Liver (tissue), 9 donors: ENCODE measurements around the gene ZNF536. TPM values are rescaled to one million over a fixed set of nuclear protein-coding genes. Genes with fewer than 3 reads are reported as not detected.

Experiments
- DNase-seq: peaks from one replicate; pipeline ENCODE4 v3.0.0-alpha.2; 2017; ENCODE audit warnings: low spot score
- H3K27ac ChIP-seq, 2 donors: one replicate each; pipeline ENCODE4 v1.7.0; 2013; ENCODE audit warnings: inconsistent platforms in 2 of 2, low read length in 2 of 2, control low read depth in 1 of 2, low read depth in 1 of 2, mild to moderate bottlenecking in 1 of 2
- H3K27me3 ChIP-seq, 4 donors: one replicate each; pipeline versions ENCODE4 v1.6.1 to v1.7.0; 2013; ENCODE audit warnings: low read length in 3 of 4, inconsistent platforms in 1 of 4, mild to moderate bottlenecking in 1 of 4, moderate library complexity in 1 of 4; ENCODE audit not compliant: control insufficient read depth in 4 of 4, insufficient read depth in 4 of 4
- H3K36me3 ChIP-seq, 4 donors: one replicate each; pipeline versions ENCODE4 v1.6.1 to v1.7.0; 2013; ENCODE audit warnings: low read length in 3 of 4, mild to moderate bottlenecking in 3 of 4, low read depth in 1 of 4, moderate library complexity in 1 of 4; ENCODE audit not compliant: control insufficient read depth in 4 of 4, insufficient read depth in 3 of 4
- H3K4me1 ChIP-seq, 4 donors: one replicate each; pipeline versions ENCODE4 v1.6.1 to v1.7.0; 2013; ENCODE audit warnings: low read length in 3 of 4, mild to moderate bottlenecking in 3 of 4, moderate library complexity in 1 of 4; ENCODE audit not compliant: control insufficient read depth in 4 of 4, insufficient read depth in 4 of 4
- H3K4me3 ChIP-seq, 3 donors: one replicate each; pipeline versions ENCODE4 v1.6.1 to v1.7.0; 2013; ENCODE audit warnings: low read length in 3 of 3, control low read depth in 1 of 3, low read depth in 1 of 3, mild to moderate bottlenecking in 1 of 3
- H3K9ac ChIP-seq, 2 donors: one replicate each; pipeline ENCODE4 v1.7.0; 2013; ENCODE audit warnings: low read length in 2 of 2, mild to moderate bottlenecking in 2 of 2, moderate library complexity in 2 of 2, control low read depth in 1 of 2, low read depth in 1 of 2
- H3K9me3 ChIP-seq, 4 donors: one replicate each; pipeline versions ENCODE4 v1.6.1 to v1.7.0; 2013; ENCODE audit warnings: low read length in 3 of 4; ENCODE audit not compliant: control insufficient read depth in 4 of 4
- EGR1 ChIP-seq, 2 donors: IDR thresholded peaks; 2 replicates each; pipeline ENCODE4 v1.6.1; 2016 to 2018; ENCODE audit warnings: antibody characterized with exemption in 2 of 2, low read depth in 2 of 2
- FOXA1 ChIP-seq: IDR thresholded peaks from 2 replicates; pipeline ENCODE4 v1.6.1; 2016; ENCODE audit warnings: antibody characterized with exemption
- FOXA2 ChIP-seq: IDR thresholded peaks from 2 replicates; pipeline ENCODE4 v1.6.1; 2016; ENCODE audit warnings: antibody characterized with exemption
- GABPA ChIP-seq, 2 donors: IDR thresholded peaks in 1 of 2; conservative IDR thresholded peaks in 1 of 2; 2 replicates each; pipeline ENCODE4 v1.6.1; 2016; ENCODE audit warnings: antibody characterized with exemption in 2 of 2, mild to moderate bottlenecking in 1 of 2, moderate library complexity in 1 of 2
- HNF4A ChIP-seq, 2 donors: conservative IDR thresholded peaks; 2 replicates each; pipeline ENCODE4 v1.6.1; 2016; ENCODE audit warnings: antibody characterized with exemption in 2 of 2, mild to moderate bottlenecking in 2 of 2
- HNF4G ChIP-seq: IDR thresholded peaks from 2 replicates; pipeline ENCODE4 v1.6.1; 2016; ENCODE audit warnings: antibody characterized with exemption
- JUND ChIP-seq, 2 donors: IDR thresholded peaks; 2 replicates each; pipeline ENCODE4 v1.6.1; 2016; ENCODE audit warnings: antibody characterized with exemption in 2 of 2
- NR2F2 ChIP-seq: IDR thresholded peaks from 2 replicates; pipeline ENCODE4 v1.6.1; 2016; ENCODE audit warnings: antibody characterized with exemption
- RAD21 ChIP-seq, 2 donors: IDR thresholded peaks; 2 replicates each; pipeline ENCODE4 v1.6.1; 2016; ENCODE audit warnings: antibody characterized with exemption in 2 of 2, mild to moderate bottlenecking in 2 of 2
- RXRA ChIP-seq, 2 donors: IDR thresholded peaks; 2 replicates each; pipeline ENCODE4 v1.6.1; 2017 to 2018; ENCODE audit warnings: antibody characterized with exemption in 2 of 2, mild to moderate bottlenecking in 1 of 2
- SP1 ChIP-seq: IDR thresholded peaks from 2 replicates; pipeline ENCODE4 v1.6.1; 2018; ENCODE audit warnings: antibody characterized with exemption, mild to moderate bottlenecking
- TAF1 ChIP-seq: conservative IDR thresholded peaks from 2 replicates; pipeline ENCODE4 v1.6.1; 2016; ENCODE audit warnings: antibody characterized with exemption, mild to moderate bottlenecking
- YY1 ChIP-seq: IDR thresholded peaks from 2 replicates; pipeline ENCODE4 v1.6.1; 2016; ENCODE audit warnings: antibody characterized with exemption, mild to moderate bottlenecking
- WGBS: extraction: QIAGEN DNeasy Blood & Tissue Kit; methylation state at CpG from one replicate; pipeline ENCODE4 v1.1.7; 2013; 5-methylcytosine and 5-hydroxymethylcytosine counted together
- polyA plus RNA-seq, 2 donors: library from polyadenylated mRNA; stranded (reverse) in 1 of 2; unstranded in 1 of 2; fragments of 200-250 nt in 1 of 2; fragments of >200 nt in 1 of 2; fragmentation: Nextera tagmentation in 1 of 2; extraction: Ambion mirVana in 1 of 2; gene quantifications; one replicate each; pipeline versions ENCODE4 v1.2.1 to v1.2.3, GENCODE V29; 2013 to 2015
- total RNA-seq, 2 donors: library from RNA; depleted of rRNA; stranded (reverse); fragments of >200 nt; gene quantifications; one replicate each; pipeline ENCODE4 v1.2.3, GENCODE V29; 2014
- TF ChIP-seq, protein P1 (sequence below): IDR thresholded peaks from 2 replicates; pipeline ENCODE4 v1.6.1; 2016; ENCODE audit warnings: antibody characterized with exemption
- TF ChIP-seq, protein P2 (sequence below): fragments of 150-350 bp; IDR thresholded peaks from 2 replicates; pipeline ENCODE4 v1.5.1; 2017; ENCODE audit warnings: improper control_type of control experiment, low read depth, low read length; ENCODE audit not compliant: missing input control
- TF ChIP-seq, protein P3 (sequence below): IDR thresholded peaks from 2 replicates; pipeline ENCODE4 v1.6.1; 2016; ENCODE audit warnings: antibody characterized with exemption
- TF ChIP-seq, protein P4 (sequence below): IDR thresholded peaks from 2 replicates; pipeline ENCODE4 v1.6.1; 2016; ENCODE audit warnings: antibody characterized with exemption, mild to moderate bottlenecking
- TF ChIP-seq, protein P5 (sequence below): IDR thresholded peaks from 2 replicates; pipeline ENCODE4 v1.6.1; 2016; ENCODE audit warnings: antibody characterized with exemption
- donor health status: healthy.
- donor health status: healthy.
- donor health status: healthy.
- donor health status: healthy.
- donor health status: healthy.

The ZNF536 gene
- total and polyA plus RNA-seq, 4 donors, result 0.02 to 0.17 (median 0.08) TPM

DNA sequence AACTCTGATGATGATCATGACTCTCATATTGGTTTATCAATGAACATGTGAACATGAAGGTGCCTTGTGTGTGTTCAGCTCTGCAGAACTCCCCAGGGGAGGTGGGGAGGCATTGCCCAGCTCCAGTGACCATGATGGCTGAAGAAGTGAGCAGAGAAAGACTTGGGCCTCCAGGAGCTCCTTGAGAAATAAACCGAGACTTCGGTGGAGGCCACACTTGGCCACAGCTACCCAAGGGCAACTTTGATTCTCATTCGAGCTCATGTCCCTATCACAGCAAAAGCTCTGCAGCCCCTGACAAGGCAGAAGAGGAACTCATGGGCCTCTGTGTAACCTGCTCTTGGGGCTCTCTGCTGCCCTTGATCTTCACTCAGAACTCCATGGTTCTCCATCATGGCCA is 44.1 kb upstream of the ZNF536 start:
- Histone ChIP-seq H3K27me3 (no peaks in the 10 kb centered on the region), H3K36me3 (no peaks in the 10 kb centered on the region), H3K27ac (no peak overlapping the region), H3K9ac (no peak overlapping the region), H3K4me3 (no peak overlapping the region), H3K9me3 (no peaks in the 10 kb centered on the region), H3K4me1 (no peaks in the 10 kb centered on the region)
- no peak for DNase-seq
- TF ChIP-seq GABPA (IDR thresholded peaks at IDR 0.05 in 1 of 2, conservative IDR thresholded peaks at IDR 0.05 in 1 of 2), result no peak
- 87% methylated on average over 3 of the region's 3 CpGs for WGBS

DNA sequence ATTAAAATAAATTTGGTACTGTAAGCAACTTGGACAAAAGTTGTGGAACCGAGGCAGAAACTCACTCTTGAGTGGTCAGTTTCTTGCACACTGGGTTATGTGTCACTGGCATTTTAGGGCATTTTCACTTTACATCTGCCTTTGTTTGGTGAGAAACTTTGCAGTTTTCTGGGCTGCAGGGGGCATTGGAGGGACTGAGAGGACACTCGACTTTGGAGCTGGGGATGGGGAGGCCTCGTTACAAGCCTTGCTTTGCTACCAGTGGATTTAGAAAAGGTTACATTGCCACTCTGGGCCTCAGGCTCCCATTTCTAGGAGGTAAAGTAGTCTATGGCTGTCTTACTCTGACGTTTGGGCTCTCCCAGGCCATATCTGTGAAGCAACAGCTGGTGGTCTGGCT is 41.9 kb upstream of the ZNF536 start:
- no peak for TF ChIP-seq SP1
- no peak for TF ChIP-seq HNF4A (conservative IDR thresholded peaks at IDR 0.05)
- TF ChIP-seq YY1, result no peak
- TF ChIP-seq, protein P1, sequence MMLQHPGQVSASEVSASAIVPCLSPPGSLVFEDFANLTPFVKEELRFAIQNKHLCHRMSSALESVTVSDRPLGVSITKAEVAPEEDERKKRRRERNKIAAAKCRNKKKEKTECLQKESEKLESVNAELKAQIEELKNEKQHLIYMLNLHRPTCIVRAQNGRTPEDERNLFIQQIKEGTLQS, result no peak
- TF ChIP-seq RAD21 (IDR thresholded peaks at IDR 0.05), result no peak
- TF ChIP-seq HNF4G, result no peak
- no peak for TF ChIP-seq FOXA1
- TF ChIP-seq JUND (IDR thresholded peaks at IDR 0.05), result no peak
- TF ChIP-seq RXRA (IDR thresholded peaks at IDR 0.05), result no peak
- no peak overlapping the region for H3K4me3 ChIP-seq
- no peak for DNase-seq
- H3K9ac ChIP-seq, result no peak overlapping the region
- H3K9me3 ChIP-seq, result no peaks in the 10 kb centered on the region
- H3K4me1 ChIP-seq, result no peaks in the 10 kb centered on the region
- no peaks in the 10 kb centered on the region for H3K27me3 ChIP-seq
- no peaks in the 10 kb centered on the region for H3K36me3 ChIP-seq
- WGBS, result 67% methylated on average over 4 of the region's 4 CpGs
- no peak overlapping the region for H3K27ac ChIP-seq

DNA sequence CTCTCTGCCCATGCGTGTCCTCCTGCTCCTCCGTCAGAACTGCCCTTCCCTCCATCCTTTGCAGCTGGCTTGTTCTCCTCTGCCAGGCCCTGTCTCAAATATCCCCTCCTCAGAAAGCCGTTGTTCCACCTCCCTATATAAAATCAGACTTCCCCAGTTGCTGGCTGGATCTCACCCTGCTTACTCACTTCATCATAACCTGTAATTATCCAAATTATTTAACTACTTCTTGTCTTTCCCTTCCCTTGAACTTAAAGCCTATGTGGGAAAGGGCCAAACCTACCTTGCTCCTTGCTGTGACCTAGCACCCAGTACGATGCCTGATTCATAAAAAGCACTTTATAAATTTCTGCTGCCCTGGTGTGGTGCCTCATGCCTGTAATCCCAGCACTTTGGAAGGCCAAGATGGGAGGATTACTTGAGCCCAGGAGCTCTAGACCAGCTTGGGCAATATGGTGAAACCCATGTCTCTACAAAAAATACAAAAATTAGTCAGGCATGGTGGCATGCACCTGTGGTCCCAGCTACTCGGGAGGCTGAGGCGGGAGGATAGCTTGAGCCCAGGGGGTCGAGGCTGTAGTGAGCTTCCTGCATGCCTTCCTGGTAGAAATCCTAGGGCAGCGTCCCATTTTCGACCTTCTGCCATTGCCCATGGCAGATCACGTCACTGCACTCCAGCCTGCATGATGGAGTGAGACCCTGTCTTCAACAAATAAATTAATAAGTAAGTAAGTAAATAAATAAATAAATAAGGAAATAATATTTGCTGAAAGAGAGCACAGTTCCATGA is 39.5 kb upstream of the ZNF536 start:
- Histone ChIP-seq H3K27ac (no peak overlapping the region), H3K9me3 (no peaks in the 10 kb centered on the region), H3K9ac (no peak overlapping the region), H3K4me3 (no peak overlapping the region), H3K36me3 (no peaks in the 10 kb centered on the region), H3K4me1 (no peaks in the 10 kb centered on the region), H3K27me3 (no peaks in the 10 kb centered on the region)
- no peak for DNase-seq
- WGBS, result 83% methylated on average over 10 of the region's 10 CpGs
- TF ChIP-seq, protein P2, sequence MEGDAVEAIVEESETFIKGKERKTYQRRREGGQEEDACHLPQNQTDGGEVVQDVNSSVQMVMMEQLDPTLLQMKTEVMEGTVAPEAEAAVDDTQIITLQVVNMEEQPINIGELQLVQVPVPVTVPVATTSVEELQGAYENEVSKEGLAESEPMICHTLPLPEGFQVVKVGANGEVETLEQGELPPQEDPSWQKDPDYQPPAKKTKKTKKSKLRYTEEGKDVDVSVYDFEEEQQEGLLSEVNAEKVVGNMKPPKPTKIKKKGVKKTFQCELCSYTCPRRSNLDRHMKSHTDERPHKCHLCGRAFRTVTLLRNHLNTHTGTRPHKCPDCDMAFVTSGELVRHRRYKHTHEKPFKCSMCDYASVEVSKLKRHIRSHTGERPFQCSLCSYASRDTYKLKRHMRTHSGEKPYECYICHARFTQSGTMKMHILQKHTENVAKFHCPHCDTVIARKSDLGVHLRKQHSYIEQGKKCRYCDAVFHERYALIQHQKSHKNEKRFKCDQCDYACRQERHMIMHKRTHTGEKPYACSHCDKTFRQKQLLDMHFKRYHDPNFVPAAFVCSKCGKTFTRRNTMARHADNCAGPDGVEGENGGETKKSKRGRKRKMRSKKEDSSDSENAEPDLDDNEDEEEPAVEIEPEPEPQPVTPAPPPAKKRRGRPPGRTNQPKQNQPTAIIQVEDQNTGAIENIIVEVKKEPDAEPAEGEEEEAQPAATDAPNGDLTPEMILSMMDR, result no peak
- no peak for TF ChIP-seq FOXA2
- TF ChIP-seq, protein P3, sequence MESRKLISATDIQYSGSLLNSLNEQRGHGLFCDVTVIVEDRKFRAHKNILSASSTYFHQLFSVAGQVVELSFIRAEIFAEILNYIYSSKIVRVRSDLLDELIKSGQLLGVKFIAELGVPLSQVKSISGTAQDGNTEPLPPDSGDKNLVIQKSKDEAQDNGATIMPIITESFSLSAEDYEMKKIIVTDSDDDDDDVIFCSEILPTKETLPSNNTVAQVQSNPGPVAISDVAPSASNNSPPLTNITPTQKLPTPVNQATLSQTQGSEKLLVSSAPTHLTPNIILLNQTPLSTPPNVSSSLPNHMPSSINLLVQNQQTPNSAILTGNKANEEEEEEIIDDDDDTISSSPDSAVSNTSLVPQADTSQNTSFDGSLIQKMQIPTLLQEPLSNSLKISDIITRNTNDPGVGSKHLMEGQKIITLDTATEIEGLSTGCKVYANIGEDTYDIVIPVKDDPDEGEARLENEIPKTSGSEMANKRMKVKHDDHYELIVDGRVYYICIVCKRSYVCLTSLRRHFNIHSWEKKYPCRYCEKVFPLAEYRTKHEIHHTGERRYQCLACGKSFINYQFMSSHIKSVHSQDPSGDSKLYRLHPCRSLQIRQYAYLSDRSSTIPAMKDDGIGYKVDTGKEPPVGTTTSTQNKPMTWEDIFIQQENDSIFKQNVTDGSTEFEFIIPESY, result no peak
- no peak for TF ChIP-seq GABPA (IDR thresholded peaks at IDR 0.05 in 1 of 2, conservative IDR thresholded peaks at IDR 0.05 in 1 of 2)
- no peak for TF ChIP-seq YY1
- TF ChIP-seq RAD21 (IDR thresholded peaks at IDR 0.05), result no peak
- TF ChIP-seq RXRA (IDR thresholded peaks at IDR 0.05), result no peak
- TF ChIP-seq, protein P4, sequence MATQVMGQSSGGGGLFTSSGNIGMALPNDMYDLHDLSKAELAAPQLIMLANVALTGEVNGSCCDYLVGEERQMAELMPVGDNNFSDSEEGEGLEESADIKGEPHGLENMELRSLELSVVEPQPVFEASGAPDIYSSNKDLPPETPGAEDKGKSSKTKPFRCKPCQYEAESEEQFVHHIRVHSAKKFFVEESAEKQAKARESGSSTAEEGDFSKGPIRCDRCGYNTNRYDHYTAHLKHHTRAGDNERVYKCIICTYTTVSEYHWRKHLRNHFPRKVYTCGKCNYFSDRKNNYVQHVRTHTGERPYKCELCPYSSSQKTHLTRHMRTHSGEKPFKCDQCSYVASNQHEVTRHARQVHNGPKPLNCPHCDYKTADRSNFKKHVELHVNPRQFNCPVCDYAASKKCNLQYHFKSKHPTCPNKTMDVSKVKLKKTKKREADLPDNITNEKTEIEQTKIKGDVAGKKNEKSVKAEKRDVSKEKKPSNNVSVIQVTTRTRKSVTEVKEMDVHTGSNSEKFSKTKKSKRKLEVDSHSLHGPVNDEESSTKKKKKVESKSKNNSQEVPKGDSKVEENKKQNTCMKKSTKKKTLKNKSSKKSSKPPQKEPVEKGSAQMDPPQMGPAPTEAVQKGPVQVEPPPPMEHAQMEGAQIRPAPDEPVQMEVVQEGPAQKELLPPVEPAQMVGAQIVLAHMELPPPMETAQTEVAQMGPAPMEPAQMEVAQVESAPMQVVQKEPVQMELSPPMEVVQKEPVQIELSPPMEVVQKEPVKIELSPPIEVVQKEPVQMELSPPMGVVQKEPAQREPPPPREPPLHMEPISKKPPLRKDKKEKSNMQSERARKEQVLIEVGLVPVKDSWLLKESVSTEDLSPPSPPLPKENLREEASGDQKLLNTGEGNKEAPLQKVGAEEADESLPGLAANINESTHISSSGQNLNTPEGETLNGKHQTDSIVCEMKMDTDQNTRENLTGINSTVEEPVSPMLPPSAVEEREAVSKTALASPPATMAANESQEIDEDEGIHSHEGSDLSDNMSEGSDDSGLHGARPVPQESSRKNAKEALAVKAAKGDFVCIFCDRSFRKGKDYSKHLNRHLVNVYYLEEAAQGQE, result no peak
- no peak for TF ChIP-seq NR2F2
- no peak for TF ChIP-seq TAF1
- no peak for TF ChIP-seq JUND (IDR thresholded peaks at IDR 0.05)
- TF ChIP-seq EGR1 (IDR thresholded peaks at IDR 0.05; ENCODE audit: low read depth in 2 of 2), result no peak
- no peak for TF ChIP-seq HNF4G
- TF ChIP-seq, protein P5, sequence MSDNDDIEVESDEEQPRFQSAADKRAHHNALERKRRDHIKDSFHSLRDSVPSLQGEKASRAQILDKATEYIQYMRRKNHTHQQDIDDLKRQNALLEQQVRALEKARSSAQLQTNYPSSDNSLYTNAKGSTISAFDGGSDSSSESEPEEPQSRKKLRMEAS, result no peak
